PC-3 (cell line): ENCODE measurements around the gene GP1BA. TPM values are rescaled to one million over a fixed set of nuclear protein-coding genes. Genes with fewer than 3 reads are reported as not detected.

Experiments
- ATAC-seq: fragments of 200-7000 bp; cut with Tn5 transposase; 2 replicates; pipeline ENCODE4 v1.9.1; 2020; ENCODE audit warnings: mild to moderate bottlenecking, moderate library complexity
- BruUV-seq: library from RNA; stranded (reverse); fragments of 400-500 nt; replicated peaks from 2 replicates; lab custom pipeline; 2021; lab: Mats Ljungman, UMichigan
- CTCF ChIA-PET: fragments of 300-600 bp; sonication (Branson Sonifier 250); formaldehyde crosslinking; loops from one replicate; lab custom pipeline; 2022; ENCODE audit warnings: antibody characterized with exemption; lab: Charles Lee
- POLR2A ChIA-PET: fragments of 300-600 bp; sonication (Branson Sonifier 250); formaldehyde crosslinking; loops from one replicate; lab custom pipeline; 2022; ENCODE audit warnings: antibody characterized with exemption; ENCODE audit not compliant: unreplicated experiment; lab: Charles Lee
- DNase-seq: peaks from one replicate; pipeline ENCODE4 v3.0.0-alpha.2; 2015
- H2AFZ ChIP-seq: fragments of 300-600 bp; sonication (generic); 2 replicates; pipeline ENCODE4 v1.6.0; 2016; ENCODE audit warnings: antibody characterized with exemption, low read length
- H3F3A ChIP-seq: fragments of 300-600 bp; sonication (generic); one replicate; pipeline ENCODE4 v1.6.0; 2017; ENCODE audit warnings: antibody characterized with exemption, low read length, control low read depth, mild to moderate bottlenecking; ENCODE audit not compliant: unreplicated experiment
- H3K27ac ChIP-seq: fragments of 300-600 bp; sonication (generic); 2 replicates; pipeline ENCODE4 v1.5.1; 2016; ENCODE audit warnings: mild to moderate bottlenecking, low read length
- H3K27me3 ChIP-seq: fragments of 300-600 bp; sonication (generic); 2 replicates; pipeline ENCODE4 v1.6.1; 2016; ENCODE audit warnings: low read length, mixed read lengths
- H3K36me3 ChIP-seq: fragments of 300-600 bp; sonication (generic); 2 replicates; pipeline ENCODE4 v1.6.1; 2016; ENCODE audit warnings: low read depth, mixed run types, low read length, mixed read lengths
- H3K4me1 ChIP-seq: fragments of 300-600 bp; sonication (generic); 2 replicates; pipeline ENCODE4 v1.5.1; 2016; ENCODE audit warnings: low read length; ENCODE audit not compliant: insufficient read depth
- H3K4me2 ChIP-seq: fragments of 300-600 bp; sonication (generic); 2 replicates; pipeline ENCODE4 v1.6.0; 2016; ENCODE audit warnings: low read length
- H3K4me3 ChIP-seq: fragments of 300-600 bp; sonication (generic); 2 replicates; pipeline ENCODE4 v1.5.1; 2016; ENCODE audit warnings: mild to moderate bottlenecking, low read length, mixed read lengths
- H3K79me2 ChIP-seq: fragments of 300-600 bp; sonication (generic); 2 replicates; pipeline ENCODE4 v1.6.1; 2017; ENCODE audit warnings: low read length, mixed read lengths
- H3K9ac ChIP-seq: fragments of 300-600 bp; sonication (generic); 2 replicates; pipeline ENCODE4 v1.6.0; 2016; ENCODE audit warnings: mild to moderate bottlenecking, low read length
- H3K9me2 ChIP-seq: fragments of 300-600 bp; sonication (generic); replicated peaks from 2 replicates; pipeline ENCODE4 v1.6.1; 2016; ENCODE audit warnings: mixed run types, low read length, mixed read lengths
- H3K9me3 ChIP-seq: fragments of 300-600 bp; sonication (generic); 2 replicates; pipeline ENCODE4 v1.6.1; 2016; ENCODE audit warnings: low read length, mixed read lengths
- H4K20me1 ChIP-seq: fragments of 300-600 bp; sonication (generic); 2 replicates; pipeline ENCODE4 v1.6.1; 2016; ENCODE audit warnings: low read length, mixed read lengths
- EZH2 ChIP-seq: fragments of 300-600 bp; sonication (generic); IDR thresholded peaks from one replicate; pipeline ENCODE4 v1.6.1; 2017; ENCODE audit warnings: antibody characterized with exemption, mild to moderate bottlenecking, low read length; ENCODE audit not compliant: unreplicated experiment
- EZH2phosphoT487 ChIP-seq: fragments of 300-600 bp; sonication (generic); IDR thresholded peaks from 2 replicates; pipeline ENCODE4 v1.6.1; 2018; ENCODE audit warnings: mild to moderate bottlenecking, antibody characterized with exemption, low read length, borderline replicate concordance
- intact Hi-C: fragments of 100-400 bp; cut with micrococcal nuclease; formaldehyde crosslinking; loops from 2 replicates; pipeline ENCODE4 v1.9.0; 2023
- total RNA-seq: library from RNA; depleted of rRNA; stranded (reverse); fragments of >200 nt; gene quantifications from 2 replicates; pipeline ENCODE4 v1.2.3, GENCODE V29; 2014
- TF ChIP-seq, protein P1 (sequence below): fragments of 300-600 bp; sonication (generic); conservative IDR thresholded peaks from 2 replicates; pipeline ENCODE4 v1.5.1; 2017; ENCODE audit warnings: antibody characterized with exemption, low read depth, mild to moderate bottlenecking, low read length

Gene GP1BA
- total RNA-seq, 1 experiment from 2014 or later, result not detected

DNA sequence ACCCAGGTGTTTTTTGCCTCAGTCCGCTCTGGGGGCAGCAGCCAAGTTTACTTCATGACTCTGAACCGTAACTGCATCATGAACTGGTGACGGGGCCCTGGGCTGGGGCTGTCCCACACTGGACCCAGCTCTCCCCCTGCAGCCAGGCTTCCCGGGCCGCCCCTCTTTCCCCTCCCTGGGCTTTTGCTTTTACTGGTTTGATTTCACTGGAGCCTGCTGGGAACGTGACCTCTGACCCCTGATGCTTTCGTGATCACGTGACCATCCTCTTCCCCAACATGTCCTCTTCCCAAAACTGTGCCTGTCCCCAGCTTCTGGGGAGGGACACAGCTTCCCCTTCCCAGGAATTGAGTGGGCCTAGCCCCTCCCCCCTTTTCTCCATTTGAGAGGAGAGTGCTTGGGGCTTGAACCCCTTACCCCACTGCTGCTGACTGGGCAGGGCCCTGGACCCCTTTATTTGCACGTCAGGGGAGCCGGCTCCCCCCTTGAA, 34.8 kb upstream of the GP1BA start:
- no peak for ATAC-seq
- Histone ChIP-seq H3F3A (no peaks in the 10 kb centered on the region), H3K9ac (no peak overlapping the region), H3K27me3 (no peaks in the 10 kb centered on the region), H3K36me3 (no peaks in the 10 kb centered on the region; the same call in 1 of the 2 replicates), H3K9me2 (no peaks in the 10 kb centered on the region), H3K9me3 (no peaks in the 10 kb centered on the region), H3K4me3 (no peak overlapping the region), H2AFZ (no peak overlapping the region), H4K20me1 (no peaks in the 10 kb centered on the region), H3K4me1 (no peaks in the 10 kb centered on the region), H3K4me2 (no peak overlapping the region), H3K27ac (no peak overlapping the region), H3K79me2 (no peaks in the 10 kb centered on the region)
- BruUV-seq, result no TSS peak
- no peak for DNase-seq
- ChIA-PET CTCF (no interaction called here), POLR2A (no interaction called here)
- intact Hi-C loops, result no loop called here
- TF ChIP-seq EZH2 (no peak), EZH2phosphoT487 (no peak)
- TF ChIP-seq, protein P1, sequence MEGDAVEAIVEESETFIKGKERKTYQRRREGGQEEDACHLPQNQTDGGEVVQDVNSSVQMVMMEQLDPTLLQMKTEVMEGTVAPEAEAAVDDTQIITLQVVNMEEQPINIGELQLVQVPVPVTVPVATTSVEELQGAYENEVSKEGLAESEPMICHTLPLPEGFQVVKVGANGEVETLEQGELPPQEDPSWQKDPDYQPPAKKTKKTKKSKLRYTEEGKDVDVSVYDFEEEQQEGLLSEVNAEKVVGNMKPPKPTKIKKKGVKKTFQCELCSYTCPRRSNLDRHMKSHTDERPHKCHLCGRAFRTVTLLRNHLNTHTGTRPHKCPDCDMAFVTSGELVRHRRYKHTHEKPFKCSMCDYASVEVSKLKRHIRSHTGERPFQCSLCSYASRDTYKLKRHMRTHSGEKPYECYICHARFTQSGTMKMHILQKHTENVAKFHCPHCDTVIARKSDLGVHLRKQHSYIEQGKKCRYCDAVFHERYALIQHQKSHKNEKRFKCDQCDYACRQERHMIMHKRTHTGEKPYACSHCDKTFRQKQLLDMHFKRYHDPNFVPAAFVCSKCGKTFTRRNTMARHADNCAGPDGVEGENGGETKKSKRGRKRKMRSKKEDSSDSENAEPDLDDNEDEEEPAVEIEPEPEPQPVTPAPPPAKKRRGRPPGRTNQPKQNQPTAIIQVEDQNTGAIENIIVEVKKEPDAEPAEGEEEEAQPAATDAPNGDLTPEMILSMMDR, result no peak

- H3F3A ChIP-seq, result no peaks in the 10 kb centered on the region
- H2AFZ ChIP-seq, result no peak overlapping the region
- no peak for ATAC-seq
- H4K20me1 ChIP-seq, result no peaks in the 10 kb centered on the region
- no peaks in the 10 kb centered on the region for H3K9me3 ChIP-seq
- POLR2A ChIA-PET, result no interaction called here
- no peak overlapping the region for H3K4me3 ChIP-seq
- no peaks in the 10 kb centered on the region for H3K27me3 ChIP-seq
- H3K4me2 ChIP-seq, result no peak overlapping the region
- no peak for DNase-seq
- H3K36me3 ChIP-seq, result no peaks in the 10 kb centered on the region; the same call in 1 of the 2 replicates
- BruUV-seq, result no TSS peak
- intact Hi-C loops, result no loop called here
- H3K9ac ChIP-seq, result no peak overlapping the region
- peaks cover 2% of the 10 kb centered on the region for H3K4me1 ChIP-seq
- H3K9me2 ChIP-seq, result no peaks in the 10 kb centered on the region
- H3K79me2 ChIP-seq, result no peaks in the 10 kb centered on the region
- CTCF ChIA-PET, result no interaction called here
- TF ChIP-seq EZH2 (no peak), EZH2phosphoT487 (no peak)
- TF ChIP-seq, protein P1, result no peak
- no peak overlapping the region for H3K27ac ChIP-seq
Measured at GRCh38 chr17:4897785-4898184, 34.3 kb upstream of the GP1BA start.

- H3K27me3 ChIP-seq, result no peaks in the 10 kb centered on the region
- H3K9me2 ChIP-seq, result no peaks in the 10 kb centered on the region
- BruUV-seq, result no TSS peak
- no peaks in the 10 kb centered on the region; the same call in 1 of the 2 replicates for H3K36me3 ChIP-seq
- no peak overlapping the region for H2AFZ ChIP-seq
- H3K27ac ChIP-seq, result no peak overlapping the region
- no peaks in the 10 kb centered on the region for H3K79me2 ChIP-seq
- POLR2A ChIA-PET, result no interaction called here
- no peak for ATAC-seq
- no peaks in the 10 kb centered on the region for H3K9me3 ChIP-seq
- no peak overlapping the region for H3K4me2 ChIP-seq
- no peaks in the 10 kb centered on the region for H3F3A ChIP-seq
- intact Hi-C loops, result no loop called here
- no peak for TF ChIP-seq EZH2
- TF ChIP-seq, protein P1, result no peak
- no peak for TF ChIP-seq EZH2phosphoT487
- no peak overlapping the region for H3K9ac ChIP-seq
- CTCF ChIA-PET, result no interaction called here
- no peak for DNase-seq
- H3K4me3 ChIP-seq, result no peak overlapping the region
- H3K4me1 ChIP-seq, result peaks cover 8% of the 10 kb centered on the region
- H4K20me1 ChIP-seq, result no peaks in the 10 kb centered on the region
Measured at GRCh38 chr17:4898351-4898750, 33.7 kb upstream of the GP1BA start.
